H1 (cell line): ENCODE measurements around the gene VSX1. TPM values are rescaled to one million over a fixed set of nuclear protein-coding genes. Genes with fewer than 3 reads are reported as not detected.

Source experiments
- CTCF ChIA-PET: fragments of 300-600 bp; sonication (Branson Sonifier 250); formaldehyde crosslinking; loops from one replicate; lab custom pipeline; 2021; ENCODE audit not compliant: partially characterized antibody; lab: Charles Lee
- POLR2A ChIA-PET: fragments of 300-600 bp; sonication (Branson Sonifier 250); formaldehyde crosslinking; loops from one replicate; lab custom pipeline; 2021; ENCODE audit warnings: inconsistent platforms; ENCODE audit not compliant: partially characterized antibody; lab: Charles Lee
- DNase-seq, 2 experiments: peaks; one replicate each; pipeline versions ENCODE4 v3.0.0 to v3.0.0-alpha.2; 2010 to 2022; ENCODE audit warnings: low spot score in 2 of 2, low read depth in 1 of 2, mixed read lengths in 1 of 2
- FAIRE-seq: peaks from 2 replicates; lab custom pipeline; 2011; peaks lifted over from hg19 to GRCh38; lab: Jason Lieb, UNC
- H2AFZ ChIP-seq: 2 replicates; pipeline ENCODE4 v1.8.1; 2012; ENCODE audit warnings: low read length, inconsistent platforms
- H2AK5ac ChIP-seq: 2 replicates; pipeline ENCODE4 v1.6.1; 2013; ENCODE audit warnings: low read depth, low read length
- H2BK120ac ChIP-seq: replicated peaks from 2 replicates; pipeline ENCODE3; 2013; ENCODE audit warnings: low read depth, low read length, inconsistent platforms
- H2BK12ac ChIP-seq: 2 replicates; pipeline ENCODE4 v1.6.1; 2013; ENCODE audit warnings: low read depth, low read length
- H2BK15ac ChIP-seq: 2 replicates; pipeline ENCODE4 v1.6.1; 2013; ENCODE audit warnings: low read length
- H2BK20ac ChIP-seq: 2 replicates; pipeline ENCODE4 v1.6.1; 2013; ENCODE audit warnings: low read length
- H2BK5ac ChIP-seq: 2 replicates; pipeline ENCODE4 v1.6.1; 2013; ENCODE audit warnings: low read depth, low read length
- H3K14ac ChIP-seq: 2 replicates; pipeline ENCODE4 v1.6.1; 2013; ENCODE audit warnings: inconsistent platforms; ENCODE audit not compliant: insufficient read length
- H3K18ac ChIP-seq: 2 replicates; pipeline ENCODE4 v1.6.1; 2013; ENCODE audit warnings: low read length; ENCODE audit errors: extremely low read depth
- H3K23ac ChIP-seq: 2 replicates; pipeline ENCODE4 v1.6.1; 2013; ENCODE audit warnings: inconsistent platforms; ENCODE audit not compliant: insufficient read length
- H3K23me2 ChIP-seq: 2 replicates; pipeline ENCODE4 v1.6.1; 2013; ENCODE audit warnings: low read depth, low read length
- H3K27ac ChIP-seq: 2 replicates; pipeline ENCODE4 v1.6.1; 2011; ENCODE audit warnings: low read depth, low read length, inconsistent platforms
- H3K27me3 ChIP-seq, 4 experiments: replicated peaks in 1 of 4; 1 replicate in 1 of 4; 2 replicates in 3 of 4; pipeline versions ENCODE4 v1.6.1 to v1.8.1; 2011 to 2013; ENCODE audit warnings: low read length in 3 of 4, mild to moderate bottlenecking in 3 of 4, inconsistent platforms in 2 of 4, mixed read lengths in 2 of 4, moderate library complexity in 1 of 4; ENCODE audit not compliant: control insufficient read depth in 3 of 4, insufficient read depth in 3 of 4; ENCODE audit errors: extremely low read depth in 1 of 4
- H3K36me3 ChIP-seq, 4 experiments: 2 replicates each; pipeline versions ENCODE4 v1.6.1 to v1.8.1; 2011 to 2013; ENCODE audit warnings: mild to moderate bottlenecking in 4 of 4, low read length in 3 of 4, moderate library complexity in 2 of 4, control low read depth in 1 of 4, inconsistent platforms in 1 of 4; ENCODE audit not compliant: insufficient read depth in 4 of 4, control insufficient read depth in 2 of 4
- H3K4ac ChIP-seq: replicated peaks from 2 replicates; pipeline ENCODE3; 2013; ENCODE audit warnings: low read length, low read depth, mixed read lengths, inconsistent platforms; ENCODE audit not compliant: insufficient read length
- H3K4me1 ChIP-seq, 4 experiments: replicated peaks in 1 of 4; 1 replicate in 1 of 4; 2 replicates in 3 of 4; pipeline versions ENCODE4 v1.6.1 to v1.8.1; 2011 to 2013; ENCODE audit warnings: low read length in 3 of 4, inconsistent platforms in 2 of 4, mixed read lengths in 1 of 4; ENCODE audit not compliant: insufficient read depth in 4 of 4, control insufficient read depth in 3 of 4
- H3K4me2 ChIP-seq, 2 experiments: 2 replicates each; pipeline versions ENCODE4 v1.6.1 to v1.8.1; 2011 to 2013; ENCODE audit warnings: low read depth in 2 of 2, low read length in 2 of 2, control low read depth in 1 of 2, inconsistent platforms in 1 of 2, mild to moderate bottlenecking in 1 of 2; ENCODE audit not compliant: insufficient read depth in 1 of 2
- H3K4me3 ChIP-seq, 4 experiments: fragments of 200-600, 300-600 bp in 1 of 4; sonication (generic), shearing (Covaris generic), sonication (Bioruptor Twin) in 1 of 4; 2 replicates each; pipeline versions ENCODE4 v1.5.1 to v1.8.1; 2011 to 2016; ENCODE audit warnings: low read length in 4 of 4, low read depth in 3 of 4, control low read depth in 2 of 4, inconsistent platforms in 2 of 4, mild to moderate bottlenecking in 2 of 4, mixed read lengths in 1 of 4, moderate library complexity in 1 of 4; ENCODE audit not compliant: insufficient read depth in 2 of 4; ENCODE audit errors: extremely low read depth in 1 of 4
- H3K56ac ChIP-seq: replicated peaks from 2 replicates; pipeline ENCODE3; 2013; ENCODE audit warnings: low read depth, mild to moderate bottlenecking, mixed read lengths, low read length, inconsistent platforms; ENCODE audit not compliant: insufficient read length
- H3K79me1 ChIP-seq: 2 replicates; pipeline ENCODE4 v1.6.1; 2013; ENCODE audit warnings: low read depth, low read length, control low read depth
- H3K79me2 ChIP-seq, 2 experiments: 2 replicates each; pipeline versions ENCODE4 v1.6.1 to v1.8.1; 2012 to 2013; ENCODE audit warnings: low read length in 2 of 2, mild to moderate bottlenecking in 2 of 2, inconsistent platforms in 1 of 2; ENCODE audit not compliant: insufficient read depth in 2 of 2, control insufficient read depth in 1 of 2
- H3K9ac ChIP-seq, 4 experiments: replicated peaks in 1 of 4; 1 replicate in 1 of 4; 2 replicates in 3 of 4; pipeline versions ENCODE4 v1.6.1 to v1.8.1; 2011 to 2013; ENCODE audit warnings: low read depth in 3 of 4, low read length in 3 of 4, control low read depth in 2 of 4, mild to moderate bottlenecking in 2 of 4, moderate library complexity in 2 of 4, inconsistent platforms in 1 of 4; ENCODE audit errors: extremely low read depth in 1 of 4
- H3K9me3 ChIP-seq, 2 experiments: 2 replicates each; pipeline versions ENCODE4 v1.6.1 to v1.8.1; 2012 to 2013; ENCODE audit warnings: mild to moderate bottlenecking in 2 of 2, moderate library complexity in 2 of 2, control low read depth in 1 of 2, inconsistent platforms in 1 of 2, low read depth in 1 of 2, low read length in 1 of 2, mixed read lengths in 1 of 2; ENCODE audit not compliant: insufficient read depth in 2 of 2
- H4K20me1 ChIP-seq, 2 experiments: replicated peaks in 1 of 2; 2 replicates each; pipeline versions ENCODE3 to v1.8.1; 2011 to 2013; ENCODE audit warnings: inconsistent platforms in 2 of 2, low read length in 2 of 2, mild to moderate bottlenecking in 1 of 2; ENCODE audit not compliant: insufficient read depth in 2 of 2, control insufficient read depth in 1 of 2
- H4K5ac ChIP-seq: 2 replicates; pipeline ENCODE4 v1.6.1; 2013; ENCODE audit warnings: low read length, low read depth, mixed read lengths, inconsistent platforms; ENCODE audit not compliant: insufficient read length
- H4K8ac ChIP-seq: 2 replicates; pipeline ENCODE4 v1.8.0; 2013; ENCODE audit warnings: mild to moderate bottlenecking, moderate library complexity, low read length, inconsistent platforms; ENCODE audit not compliant: insufficient read depth; ENCODE audit errors: extremely low read depth
- H4K91ac ChIP-seq: replicated peaks from 2 replicates; pipeline ENCODE3; 2013; ENCODE audit warnings: low read length, mixed read lengths, inconsistent platforms; ENCODE audit not compliant: insufficient read length
- BRCA1 ChIP-seq: IDR thresholded peaks from 2 replicates; pipeline ENCODE4 v1.6.1; 2012; ENCODE audit warnings: low read depth, low read length, improper control_type of control experiment
- CTBP2 ChIP-seq: IDR thresholded peaks from 2 replicates; pipeline ENCODE4 v1.7.0; 2011; ENCODE audit warnings: borderline replicate concordance, mild to moderate bottlenecking, moderate library complexity, mixed read lengths, low read length; ENCODE audit not compliant: insufficient read depth, insufficient read length
- FOSL1 ChIP-seq: IDR thresholded peaks from 2 replicates; pipeline ENCODE4 v1.6.1; 2011; ENCODE audit warnings: mild to moderate bottlenecking, low read depth, low read length, moderate library complexity; ENCODE audit not compliant: insufficient read depth
- HDAC6 ChIP-seq: IDR thresholded peaks from one replicate; pipeline ENCODE4 v1.7.1; 2012; ENCODE audit warnings: low read depth, mild to moderate bottlenecking, inconsistent platforms, low read length, moderate library complexity
- JUN ChIP-seq: IDR thresholded peaks from 2 replicates; pipeline ENCODE4 v1.6.1; 2011; ENCODE audit warnings: low read depth, mild to moderate bottlenecking, improper control_type of control experiment, low read length
- RFX5 ChIP-seq: IDR thresholded peaks from 2 replicates; pipeline ENCODE4 v1.6.1; 2011; ENCODE audit warnings: low read depth, low read length, improper control_type of control experiment, borderline replicate concordance
- SUZ12 ChIP-seq: fragments of 200-600 bp; sonication (generic); IDR thresholded peaks from 2 replicates; pipeline ENCODE4 v1.6.1; 2012; ENCODE audit warnings: mild to moderate bottlenecking, inconsistent platforms, low read length, moderate library complexity, mixed read lengths
- WGBS, 2 experiments: shearing (Covaris generic) in 1 of 2; methylation state at CpG; one replicate each; pipeline versions ENCODE4 v1.1.6 to v1.1.7; 2013 to 2015; ENCODE audit warnings: low lambda C conversion rate in 2 of 2, mixed read lengths in 2 of 2, inconsistent platforms in 1 of 2, low coverage in 1 of 2, missing lambda C conversion rate in 1 of 2; ENCODE audit not compliant: insufficient replicate concordance in 2 of 2, insufficient coverage in 1 of 2, insufficient read length in 1 of 2; ENCODE audit errors: extremely low coverage in 1 of 2, missing lambda C conversion rate in 1 of 2; 5-methylcytosine and 5-hydroxymethylcytosine counted together
- polyA plus RNA-seq, 7 experiments: library from polyadenylated mRNA; depleted of rRNA in 3 of 7; stranded (reverse) in 5 of 7; unstranded in 2 of 7; fragments of >200 nt in 5 of 7; fragments of 200-250 nt in 2 of 7; gene quantifications; 1 replicate in 5 of 7; 2 replicates in 1 of 7; 4 replicates in 1 of 7; pipeline versions ENCODE4 v1.2.1 to v1.2.3, GENCODE V29; 2011 to 2013; ENCODE audit warnings: missing spikeins in 2 of 7, mixed read lengths in 2 of 7
- total RNA-seq: library from RNA; stranded (reverse); fragmentation: NEBNext Ultra II Directional; extraction: Animal tissue kit (Norgen Biotek cat#: 25700); gene quantifications from 2 replicates; pipeline ENCODE4 v1.2.1, GENCODE V29; 2021

VSX1 gene
- total and polyA plus RNA-seq, 2 of the 8 experiments (the other 6 are each of a cell fraction or from before 2014, with no cell fraction given): 0.14 TPM; not detected in 1

DNA sequence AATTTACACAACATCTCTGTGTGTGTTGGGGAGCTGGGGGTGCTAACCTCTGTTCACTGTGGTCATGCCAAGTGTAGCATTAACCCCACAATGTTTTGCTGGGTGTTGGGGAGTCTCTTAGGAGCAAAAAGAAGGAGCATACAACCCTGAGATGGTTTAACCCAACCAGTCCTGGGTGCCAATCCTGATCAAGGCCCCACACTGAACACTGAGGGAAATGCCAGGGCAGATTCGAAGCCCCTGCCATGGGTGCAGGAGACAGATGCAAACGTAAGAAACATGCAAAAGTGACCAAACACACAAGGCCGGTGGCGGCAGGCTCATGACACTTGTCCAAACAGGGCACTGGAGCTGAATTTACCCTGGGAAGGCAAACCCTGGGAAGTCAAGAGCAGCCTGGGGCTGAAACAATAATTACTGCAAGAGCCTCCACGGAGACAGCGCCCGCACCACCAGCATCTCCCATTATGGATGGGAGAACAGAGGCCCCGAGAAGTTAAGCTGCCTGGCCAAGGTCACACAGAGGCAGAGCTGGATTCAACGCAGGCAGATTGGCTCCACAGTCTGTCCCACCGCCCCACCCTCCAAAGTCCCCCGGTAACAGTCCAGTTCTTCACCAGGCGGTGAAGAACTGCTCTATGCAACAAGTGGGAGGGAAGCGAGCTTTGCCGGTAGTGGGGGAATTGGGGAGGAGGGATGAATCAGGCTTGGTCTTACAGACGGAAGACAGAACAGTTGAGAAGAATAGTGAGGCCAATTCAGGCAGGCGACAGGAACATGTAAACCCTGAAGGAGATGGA is 32.5 kb downstream of the VSX1 start:
- no peak overlapping the region for H2BK5ac ChIP-seq
- H3K4ac ChIP-seq: no peak overlapping the region
- H2AK5ac ChIP-seq: no peak overlapping the region
- H3K9ac ChIP-seq: no peak overlapping the region
- H2BK12ac ChIP-seq: no peak overlapping the region
- no peak overlapping the region for H3K4me2 ChIP-seq
- no peaks in the 10 kb centered on the region for H3K79me2 ChIP-seq
- H3K9me3 ChIP-seq: no peaks in the 10 kb centered on the region
- DNase-seq (no peak), FAIRE-seq (no peak)
- no peak overlapping the region for H2BK20ac ChIP-seq
- peaks cover 0 to 5% (median 0%) of the 10 kb centered on the region in 4 experiments; a peak in 2 of 7 replicates for H3K27me3 ChIP-seq
- ChIA-PET CTCF (interaction anchor here (1.0 to 1.3 kb wide), 2 partner anchors 13 to 16 kb away, joined by 4 to 5 read pairs; no protein-coding TSS in a partner anchor), POLR2A (no interaction called here)
- no peaks in the 10 kb centered on the region; the same call in 1 of the 2 replicates for H3K23me2 ChIP-seq
- no peaks in the 10 kb centered on the region for H3K79me1 ChIP-seq
- H3K27ac ChIP-seq: no peak overlapping the region
- no peaks in the 10 kb centered on the region for H4K20me1 ChIP-seq
- 85% methylated on average over 16 of the region's 16 CpGs; no CpG with 5 or more reads in 1 of the 2 experiments for WGBS, 2 experiments
- no peak overlapping the region for H3K4me3 ChIP-seq
- no peak overlapping the region for H2AFZ ChIP-seq
- H3K18ac ChIP-seq: no peak overlapping the region
- no peak overlapping the region for H3K14ac ChIP-seq
- no peak overlapping the region for H4K91ac ChIP-seq
- H4K8ac ChIP-seq: no peak overlapping the region
- TF ChIP-seq RFX5 (no peak), JUN (no peak), SUZ12 (no peak), FOSL1 (no peak), BRCA1 (no peak), HDAC6 (no peak), CTBP2 (no peak)
- no peak overlapping the region for H3K23ac ChIP-seq
- H3K56ac ChIP-seq: no peak overlapping the region
- peaks cover 0 to 5% (median 4%) of the 10 kb centered on the region in 4 experiments; a peak in 5 of 7 replicates for H3K4me1 ChIP-seq
- no peak overlapping the region for H4K5ac ChIP-seq
- H2BK15ac ChIP-seq: no peak overlapping the region
- no peaks in the 10 kb centered on the region for H3K36me3 ChIP-seq
- H2BK120ac ChIP-seq: no peak overlapping the region
